HEK293 (cell line): ENCODE measurements around the gene BMAL1.

Source experiments
- REST ChIP-seq: fragments of 450-650 bp; formaldehyde crosslinking; IDR thresholded peaks from 2 replicates; pipeline ENCODE4 v1.5.1; 2016; ENCODE audit warnings: missing biosample characterization, missing genetic modification characterization
- ZBTB7A ChIP-seq: fragments of 450-650 bp; formaldehyde crosslinking; IDR thresholded peaks from 2 replicates; pipeline ENCODE4 v1.5.1; 2016; ENCODE audit warnings: low read depth, missing biosample characterization, missing genetic modification characterization
- ZNF239 ChIP-seq: fragments of 450-650 bp; formaldehyde crosslinking; IDR thresholded peaks from 2 replicates; pipeline ENCODE4 v1.5.1; 2016; ENCODE audit warnings: missing biosample characterization, missing genetic modification characterization
- ZNF24 ChIP-seq: fragments of 450-650 bp; formaldehyde crosslinking; IDR thresholded peaks from 2 replicates; pipeline ENCODE4 v1.5.1; 2016; ENCODE audit warnings: missing biosample characterization, missing genetic modification characterization
- ZNF473 ChIP-seq: fragments of 450-650 bp; formaldehyde crosslinking; IDR thresholded peaks from 2 replicates; pipeline ENCODE4 v1.5.1; 2017; ENCODE audit warnings: missing biosample characterization, missing genetic modification characterization
- ZNF768 ChIP-seq: fragments of 450-650 bp; formaldehyde crosslinking; IDR thresholded peaks from 2 replicates; pipeline ENCODE4 v1.5.1; 2018; ENCODE audit warnings: missing biosample characterization, mild to moderate bottlenecking, missing genetic modification characterization
- TF ChIP-seq, protein P1 (sequence below): fragments of 450-650 bp; formaldehyde crosslinking; IDR thresholded peaks from 2 replicates; pipeline ENCODE4 v1.5.1; 2016; ENCODE audit warnings: missing biosample characterization, missing genetic modification characterization

GRCh38 chr11:13258855-13259254 lies 18.7 kb upstream of the BMAL1 start:
- TF ChIP-seq, protein P1, sequence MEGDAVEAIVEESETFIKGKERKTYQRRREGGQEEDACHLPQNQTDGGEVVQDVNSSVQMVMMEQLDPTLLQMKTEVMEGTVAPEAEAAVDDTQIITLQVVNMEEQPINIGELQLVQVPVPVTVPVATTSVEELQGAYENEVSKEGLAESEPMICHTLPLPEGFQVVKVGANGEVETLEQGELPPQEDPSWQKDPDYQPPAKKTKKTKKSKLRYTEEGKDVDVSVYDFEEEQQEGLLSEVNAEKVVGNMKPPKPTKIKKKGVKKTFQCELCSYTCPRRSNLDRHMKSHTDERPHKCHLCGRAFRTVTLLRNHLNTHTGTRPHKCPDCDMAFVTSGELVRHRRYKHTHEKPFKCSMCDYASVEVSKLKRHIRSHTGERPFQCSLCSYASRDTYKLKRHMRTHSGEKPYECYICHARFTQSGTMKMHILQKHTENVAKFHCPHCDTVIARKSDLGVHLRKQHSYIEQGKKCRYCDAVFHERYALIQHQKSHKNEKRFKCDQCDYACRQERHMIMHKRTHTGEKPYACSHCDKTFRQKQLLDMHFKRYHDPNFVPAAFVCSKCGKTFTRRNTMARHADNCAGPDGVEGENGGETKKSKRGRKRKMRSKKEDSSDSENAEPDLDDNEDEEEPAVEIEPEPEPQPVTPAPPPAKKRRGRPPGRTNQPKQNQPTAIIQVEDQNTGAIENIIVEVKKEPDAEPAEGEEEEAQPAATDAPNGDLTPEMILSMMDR (tag by site-specific recombination), result no peak
- TF ChIP-seq ZNF239 (tag by site-specific recombination) (no peak), ZBTB7A (tag by site-specific recombination) (no peak), ZNF24 (tag by site-specific recombination) (no peak), ZNF768 (tag by site-specific recombination) (no peak), ZNF473 (tag by site-specific recombination) (no peak), REST (tag by site-specific recombination) (no peak)
